ENCODE measurements around the gene MAP4K3.

The MAP4K3 gene

DNA sequence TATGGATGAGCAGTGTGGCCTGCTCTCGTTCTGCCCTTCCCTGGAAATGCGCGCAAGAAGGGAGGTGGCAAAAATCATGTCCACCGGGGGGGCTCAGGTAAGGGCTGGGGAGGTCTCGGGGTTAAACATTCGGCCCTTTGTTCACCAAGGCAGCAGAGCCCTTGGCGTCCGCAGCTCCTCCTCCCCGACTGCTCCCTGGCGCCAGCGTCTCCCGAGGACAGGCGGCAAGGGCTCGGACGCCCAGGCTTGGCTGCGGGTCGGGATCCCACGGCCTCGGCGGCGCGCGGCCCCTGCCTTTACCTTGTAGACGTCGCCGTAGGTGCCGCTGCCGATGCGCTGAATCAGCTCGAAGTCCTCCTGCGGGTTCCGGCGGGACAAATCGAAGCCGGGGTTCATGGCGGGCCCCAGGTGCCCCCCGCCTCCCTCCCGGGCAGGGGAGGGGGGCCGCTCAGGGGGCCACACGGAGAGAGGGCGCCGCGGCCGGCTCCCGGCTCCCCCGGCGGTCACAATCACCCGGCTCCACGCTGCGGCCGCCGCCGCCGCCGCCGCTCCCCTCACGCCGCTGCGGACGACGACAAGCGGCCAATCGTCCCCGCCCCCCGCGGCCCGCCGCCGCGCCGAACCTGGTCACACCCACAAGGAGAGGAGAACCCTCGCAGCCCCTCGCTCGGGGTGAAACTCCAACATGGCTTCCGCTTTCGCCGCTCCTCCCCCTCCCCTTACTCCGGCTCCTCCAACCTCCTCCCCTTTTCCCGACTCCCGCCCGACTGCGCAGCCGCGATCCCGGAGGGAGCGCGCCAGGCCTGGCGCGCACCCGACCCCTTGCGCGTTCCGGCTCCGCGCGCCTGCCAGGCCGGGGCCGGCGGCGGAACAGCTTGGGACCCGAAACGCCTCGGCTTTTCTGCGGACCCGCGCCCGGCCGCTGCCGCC, at the start of gene MAP4K3:
Gene MAP4K3, minus strand, starts transcription at position 694 of the 930 bp plus-strand sequence. Its CDS starts 298 bp downstream, at position 396.
- peak; percentile 91 for DNase-seq

DNA sequence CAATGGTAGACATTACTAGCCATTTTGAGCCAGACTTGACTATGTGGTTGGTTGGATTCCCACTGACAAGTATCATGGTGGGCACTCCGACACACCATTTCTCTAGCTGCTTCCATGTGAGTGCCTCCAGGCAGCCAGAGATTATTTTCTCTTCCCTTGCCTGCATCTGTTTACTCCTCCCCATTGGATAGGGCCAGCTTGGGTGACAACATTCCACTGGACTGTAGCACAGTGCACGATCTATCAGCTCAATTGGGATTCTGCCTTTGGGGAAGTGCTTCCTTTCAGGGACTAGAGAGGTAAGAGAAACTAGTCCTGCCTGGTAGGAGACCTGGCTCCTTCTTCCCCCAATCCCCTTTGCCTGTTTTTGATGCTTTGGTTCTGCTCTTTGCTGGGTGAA, 49.0 kb upstream of the MAP4K3 start:
- no peak for DNase-seq

DNA sequence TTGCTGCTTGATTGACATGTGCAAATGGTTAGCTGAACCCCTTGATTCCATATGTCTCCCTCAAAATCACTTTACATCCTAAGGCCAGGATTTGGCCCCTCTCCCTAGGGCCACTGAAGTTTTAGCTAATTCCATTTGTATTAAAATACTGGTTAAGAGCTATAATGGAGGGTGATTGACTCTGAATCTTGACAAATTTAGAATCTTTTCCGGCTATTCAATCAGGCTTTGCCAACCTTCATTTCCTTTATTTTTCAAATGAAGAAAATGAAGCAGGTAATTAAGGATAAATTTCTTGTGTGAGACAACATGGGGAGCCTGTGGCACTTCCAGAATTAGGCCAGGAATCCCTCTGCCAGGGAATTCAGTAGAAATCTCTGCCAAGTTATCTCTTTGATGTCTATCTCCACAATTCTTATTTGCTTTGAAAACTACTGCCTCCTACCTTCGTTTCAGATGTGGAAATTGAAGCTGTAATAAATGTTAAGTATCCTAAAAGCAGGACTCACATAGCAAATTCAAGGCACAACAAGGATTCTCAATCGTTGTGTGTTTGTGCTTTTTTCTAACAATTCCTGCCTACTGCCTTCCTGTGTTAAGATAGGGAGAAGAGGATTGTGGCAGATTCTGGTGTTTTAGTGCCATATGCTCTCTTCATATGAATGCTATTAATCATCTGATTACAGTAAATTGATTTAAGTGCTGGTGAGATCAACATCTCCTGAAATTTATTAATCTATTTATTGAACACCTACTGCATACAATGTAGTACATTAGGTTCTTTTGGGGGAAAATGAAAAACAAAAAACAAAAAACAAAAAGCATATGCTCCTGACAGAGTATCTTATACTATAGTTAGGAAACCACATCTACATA, 47.8 kb upstream of the MAP4K3 start:
- DNase-seq = no peak

DNA sequence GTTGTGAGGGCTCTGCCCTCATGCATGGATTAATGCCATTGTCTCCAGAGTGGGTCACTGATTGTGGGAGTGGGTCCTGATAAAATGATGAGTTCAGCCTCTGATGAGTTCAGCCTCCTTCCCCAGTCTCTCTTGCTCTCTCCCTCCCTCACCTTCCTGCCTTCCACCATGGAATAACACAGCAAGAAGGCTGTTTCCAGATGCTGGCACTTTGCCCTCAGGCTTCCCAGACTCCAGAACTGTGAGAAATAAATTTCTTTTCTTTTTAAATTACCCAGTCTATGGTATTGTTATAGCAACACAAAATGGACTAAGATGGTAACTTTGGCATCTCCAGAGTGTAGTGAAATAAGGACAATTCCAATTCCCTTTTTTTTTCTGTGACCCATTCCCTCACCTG, 47.1 kb upstream of the MAP4K3 start:
- DNase-seq = no peak

DNA sequence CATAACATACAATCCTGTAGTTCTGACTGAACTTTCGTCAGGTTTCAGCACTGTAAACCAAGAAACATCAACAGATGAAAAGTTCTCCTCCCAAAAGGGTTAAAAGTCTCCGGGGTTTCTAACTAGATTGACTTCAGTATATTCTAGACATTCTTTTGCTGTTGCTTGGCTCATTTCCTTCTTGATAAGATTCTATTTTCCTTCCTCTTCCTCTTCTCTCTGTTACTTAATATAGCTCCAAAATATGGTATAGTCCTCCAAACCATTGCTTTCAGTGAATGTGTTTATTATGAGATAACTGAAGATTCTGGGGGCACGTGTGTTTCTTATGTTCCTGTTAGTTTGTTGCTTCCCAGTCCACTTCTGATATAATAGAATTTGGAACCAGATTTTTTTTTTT, 46.4 kb upstream of the MAP4K3 start:
- no peak for DNase-seq

DNA sequence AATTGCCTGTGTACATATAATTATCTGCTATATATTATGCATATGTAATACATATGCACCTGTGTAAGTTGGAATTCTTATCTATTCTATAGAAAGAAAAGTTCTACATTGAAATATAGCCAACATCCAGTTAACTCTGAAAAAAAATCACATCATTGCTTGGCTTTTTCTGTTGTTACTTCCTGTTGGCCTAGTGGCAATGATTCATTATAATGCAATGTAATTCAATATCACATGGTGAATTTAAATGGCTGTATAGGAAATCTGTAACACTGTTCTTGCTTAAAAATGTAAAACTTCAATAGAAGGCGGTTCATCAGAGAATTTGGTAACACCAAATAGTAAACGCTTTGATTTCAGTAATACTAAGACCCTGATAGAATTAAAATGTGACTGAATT, 44.5 kb upstream of the MAP4K3 start:
- no peak for DNase-seq

DNA sequence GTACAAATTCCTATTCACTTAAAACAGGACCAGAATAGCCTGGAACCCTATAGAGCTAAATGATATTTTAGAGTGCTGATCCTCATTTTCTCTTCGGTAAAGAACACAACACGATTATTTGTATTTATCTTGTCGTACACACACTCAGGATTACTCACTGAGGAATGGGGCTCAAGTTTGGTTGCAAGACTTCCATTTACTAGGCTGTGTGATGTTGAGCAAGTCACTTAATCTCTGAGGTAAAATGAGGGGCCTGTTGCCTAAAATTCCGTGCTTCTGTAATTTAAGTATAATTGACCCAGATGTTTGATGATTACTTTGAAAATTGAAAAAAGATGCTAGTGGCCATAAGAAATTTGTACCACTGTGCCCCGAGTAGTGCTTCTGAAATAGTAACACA, 42.6 kb upstream of the MAP4K3 start:
- no peak for DNase-seq

DNA sequence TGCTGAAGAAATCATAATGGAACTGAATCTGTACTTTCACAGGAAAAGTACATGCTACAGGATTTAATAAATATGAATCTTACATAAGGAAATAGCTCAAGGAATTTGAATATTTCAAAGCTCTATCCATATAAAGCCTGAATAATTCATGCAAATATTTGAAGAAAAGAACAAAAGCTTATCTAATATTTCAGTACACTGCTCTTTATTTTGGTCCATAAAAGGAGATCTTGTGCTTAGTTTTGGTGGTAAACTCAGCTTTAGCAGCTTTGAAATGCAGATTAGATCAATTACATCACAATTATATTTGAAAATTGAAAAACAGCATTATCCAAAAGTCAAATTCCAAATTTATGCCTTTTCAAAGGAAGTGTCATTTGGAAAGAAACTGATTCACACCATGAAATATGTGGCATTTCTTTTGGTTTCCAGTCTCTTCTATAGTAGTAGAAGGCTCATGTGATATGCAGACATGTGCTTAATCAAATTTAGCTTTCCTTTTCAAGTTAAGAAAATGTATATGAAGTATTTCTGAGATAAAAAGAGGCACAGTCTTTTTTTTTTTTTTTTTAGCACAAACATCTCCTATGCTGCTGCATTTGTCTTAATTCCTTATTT, 42.1 kb upstream of the MAP4K3 start:
- DNase-seq = no peak

DNA sequence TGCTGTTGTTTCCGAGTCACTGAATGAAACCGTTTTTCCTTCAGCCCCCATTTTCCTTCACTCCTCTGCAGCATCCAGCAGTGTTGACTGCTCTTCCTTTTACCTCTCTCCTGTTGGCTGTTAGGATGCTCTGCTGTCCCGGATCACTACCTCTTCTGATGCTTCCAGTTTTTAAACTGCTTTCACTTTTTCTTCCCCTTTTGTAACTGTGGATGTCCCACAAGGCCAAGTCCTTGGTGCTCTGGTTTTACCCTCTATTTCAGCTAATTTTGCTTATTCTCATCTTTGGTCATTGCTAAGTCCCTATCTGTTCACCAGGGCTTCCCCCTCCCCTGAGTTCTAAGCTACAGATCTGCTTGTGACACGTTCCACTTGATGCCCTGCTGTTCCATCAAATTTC, 39.4 kb upstream of the MAP4K3 start:
- no peak for DNase-seq

DNA sequence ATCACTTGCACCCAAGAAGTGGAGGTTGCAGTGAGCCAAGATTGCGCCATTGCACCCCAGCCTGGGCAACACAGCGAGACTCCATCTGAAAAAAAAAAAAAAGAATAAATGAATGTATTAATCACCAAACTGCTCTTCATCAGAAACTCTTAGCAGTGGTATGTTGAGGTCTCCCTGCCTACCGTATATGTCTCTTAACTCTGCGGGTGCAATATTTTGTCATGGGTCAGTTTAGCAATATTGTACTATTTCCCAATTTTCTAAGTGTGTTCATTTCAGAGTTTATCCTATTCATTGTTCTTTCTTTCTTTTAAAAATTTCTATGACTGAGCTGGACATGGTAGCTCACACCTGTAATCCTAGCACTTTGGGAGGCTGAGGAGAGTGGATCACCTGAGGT, 37.9 kb upstream of the MAP4K3 start:
- no peak for DNase-seq

DNA sequence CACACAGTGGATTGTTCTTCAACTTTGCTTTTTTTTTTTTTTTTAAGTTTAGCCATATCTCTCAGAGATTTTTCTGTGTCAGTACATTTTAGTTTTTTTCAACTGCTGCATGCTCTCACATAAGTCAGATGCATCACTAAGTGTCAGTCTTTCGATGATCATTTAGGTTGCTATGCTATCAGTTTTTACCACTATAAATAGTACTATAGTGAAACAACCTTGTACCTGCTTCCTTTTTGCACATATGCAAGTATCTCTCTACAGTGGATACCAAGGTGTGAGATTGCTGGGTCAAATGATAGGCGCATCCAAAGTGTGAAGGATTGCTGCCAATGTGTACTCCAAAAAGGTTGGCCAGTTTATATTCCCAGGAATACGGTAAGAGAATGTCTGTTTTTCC, 33.5 kb upstream of the MAP4K3 start:
- no peak for DNase-seq

DNA sequence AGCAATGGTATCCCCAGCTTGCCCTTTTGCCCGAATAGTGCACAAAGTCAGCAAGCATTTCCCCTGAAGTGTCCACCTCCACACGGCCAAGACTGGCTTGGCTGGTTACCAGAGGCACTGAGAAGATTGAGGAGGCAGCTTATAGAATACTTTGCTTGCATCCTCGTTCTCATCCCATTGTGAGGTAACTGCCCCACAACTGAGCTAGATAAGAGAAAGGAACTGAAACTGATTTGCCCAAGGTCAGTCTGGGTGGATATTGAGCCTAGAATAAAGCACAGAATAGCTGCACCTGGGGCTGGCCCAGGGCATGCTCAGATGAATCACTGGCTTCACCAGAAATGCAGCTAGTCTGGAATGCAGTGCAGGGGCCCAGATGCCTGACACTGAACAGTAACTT, 32.7 kb upstream of the MAP4K3 start:
- DNase-seq = no peak

DNA sequence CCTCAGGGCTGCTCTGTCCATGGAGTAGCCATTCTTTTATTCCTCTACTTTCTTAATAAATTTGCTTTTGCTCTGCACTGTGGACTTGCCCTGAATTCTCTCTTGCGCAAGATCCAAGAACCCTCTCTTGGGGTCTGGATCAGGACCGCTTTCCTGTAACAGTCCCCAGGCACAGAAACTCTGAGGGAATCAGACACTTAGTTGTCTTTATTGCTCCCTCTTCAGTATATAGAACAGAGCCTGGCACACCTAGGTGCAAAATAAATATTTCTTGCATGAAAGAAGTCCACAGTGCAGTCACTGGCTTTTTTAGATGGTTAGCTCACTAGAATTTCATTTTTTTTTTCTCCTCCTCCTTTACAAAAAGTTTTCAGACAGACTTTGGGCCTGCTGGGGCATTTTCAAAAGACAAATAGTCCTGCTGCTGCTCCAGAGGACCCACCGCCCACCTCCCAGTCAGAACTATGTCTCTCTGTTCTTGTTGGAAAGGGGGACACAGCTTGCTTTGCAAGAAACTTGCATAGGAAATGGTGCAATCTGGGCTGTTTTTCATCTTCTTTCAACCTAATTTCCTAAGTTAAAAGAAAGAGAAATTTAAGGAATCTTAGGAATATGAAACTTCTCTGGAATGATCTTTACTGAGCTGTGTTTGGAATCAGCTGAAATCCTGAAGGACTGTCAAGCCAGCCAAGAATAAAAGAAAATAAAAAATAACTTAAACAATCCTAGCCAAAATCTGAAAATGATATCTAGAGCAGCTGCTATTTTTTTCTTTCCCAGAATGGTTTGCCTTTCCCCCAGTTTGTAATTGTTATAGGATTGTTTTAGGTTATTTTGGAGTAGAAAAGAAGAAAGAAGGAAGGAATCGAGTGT, 31.7 kb upstream of the MAP4K3 start:
- DNase-seq = no peak

DNA sequence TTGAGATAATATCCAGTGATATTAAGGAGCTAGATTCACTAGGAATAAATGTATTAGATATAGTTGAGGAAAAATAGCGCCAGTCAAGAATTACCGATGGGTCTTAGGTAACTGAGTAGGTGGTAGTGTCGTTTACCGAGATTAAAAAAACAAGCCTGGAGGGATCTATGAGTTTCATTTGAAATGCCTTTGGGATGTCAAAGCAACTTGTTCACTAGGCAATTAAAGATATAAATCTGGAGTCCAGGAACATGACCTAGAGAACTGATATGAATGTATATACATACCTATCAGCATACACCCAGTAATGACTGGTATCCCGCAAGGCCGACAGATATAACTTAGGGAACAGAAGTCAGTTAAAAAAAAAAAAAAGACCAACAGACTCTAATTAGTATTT, 29.2 kb upstream of the MAP4K3 start:
- DNase-seq = no peak

DNA sequence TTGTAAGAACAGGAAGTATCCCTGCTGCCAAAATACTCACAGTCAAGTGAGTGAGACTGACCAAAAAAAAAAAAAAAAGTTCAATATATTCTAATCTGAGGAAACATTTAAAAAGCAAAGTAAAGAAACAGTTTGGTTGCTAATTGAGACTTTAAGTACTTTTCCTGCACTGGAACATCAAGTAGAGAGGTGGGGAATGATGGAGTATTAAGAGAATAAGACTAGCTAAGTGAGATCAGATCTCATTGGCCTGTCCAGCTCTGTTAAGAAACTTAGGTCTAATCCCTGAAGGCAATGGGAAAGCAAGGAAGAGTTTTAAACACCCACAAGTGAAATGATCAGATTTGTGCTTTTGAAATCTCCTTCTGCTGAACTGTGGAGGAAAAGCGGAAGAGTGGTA, 27.8 kb upstream of the MAP4K3 start:
- DNase-seq = no peak

DNA sequence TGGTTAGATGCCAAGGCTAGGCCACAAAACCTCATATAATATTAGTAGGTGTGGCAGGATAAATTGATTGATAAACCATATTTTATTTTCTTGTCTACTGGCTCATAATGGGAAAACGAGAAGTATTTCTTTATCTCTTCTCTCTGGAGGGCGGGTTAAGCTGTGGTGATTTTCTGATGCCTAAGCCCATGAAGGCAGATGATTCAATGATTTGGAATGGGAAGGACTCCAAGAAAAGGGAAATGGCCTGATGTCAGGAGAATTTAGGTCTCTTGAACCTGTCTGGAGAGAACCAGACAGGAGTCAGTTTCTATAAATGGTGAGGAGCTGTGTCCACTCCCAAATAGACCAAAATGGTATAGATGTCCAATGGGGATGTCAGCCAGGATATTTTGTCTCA, 18.7 kb upstream of the MAP4K3 start:
- no peak for DNase-seq

DNA sequence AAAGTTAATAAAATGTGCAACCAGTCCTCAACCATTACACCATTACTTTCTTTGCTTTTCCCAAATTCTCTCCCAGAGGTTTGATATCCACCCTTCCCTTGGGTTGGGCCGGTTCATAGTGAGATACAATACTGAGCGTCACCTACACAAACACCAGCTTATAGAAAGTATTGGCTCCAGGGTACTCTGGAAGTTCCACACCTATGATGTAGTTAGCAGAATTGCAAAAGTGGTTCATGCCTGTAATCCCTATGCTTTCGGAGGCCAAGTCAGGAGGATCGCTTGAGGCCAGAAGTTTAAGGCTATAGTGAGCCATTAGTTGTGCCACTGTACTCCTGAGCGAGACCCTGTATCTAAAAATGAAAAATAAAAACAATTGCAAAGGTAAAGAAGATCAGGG, 15.3 kb upstream of the MAP4K3 start:
- DNase-seq = no peak

DNA sequence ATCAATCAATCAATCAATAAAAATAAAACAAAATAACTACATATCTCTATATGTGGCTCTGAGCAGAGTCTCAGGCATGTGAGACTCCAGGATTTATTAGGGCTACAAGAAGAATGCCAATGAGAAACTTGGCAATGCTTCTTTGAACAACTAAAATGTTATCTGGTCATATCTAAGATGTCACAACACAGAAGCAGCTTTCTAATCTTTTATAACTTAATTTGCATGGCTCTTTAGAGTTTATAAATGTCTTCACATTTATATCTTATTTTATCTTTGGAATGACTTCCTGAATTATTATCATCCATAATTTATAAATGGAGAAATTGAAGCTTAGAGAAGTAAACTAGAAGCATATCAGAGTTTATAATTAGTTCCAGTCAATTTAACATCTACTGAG, 14.9 kb upstream of the MAP4K3 start:
- DNase-seq = no peak

DNA sequence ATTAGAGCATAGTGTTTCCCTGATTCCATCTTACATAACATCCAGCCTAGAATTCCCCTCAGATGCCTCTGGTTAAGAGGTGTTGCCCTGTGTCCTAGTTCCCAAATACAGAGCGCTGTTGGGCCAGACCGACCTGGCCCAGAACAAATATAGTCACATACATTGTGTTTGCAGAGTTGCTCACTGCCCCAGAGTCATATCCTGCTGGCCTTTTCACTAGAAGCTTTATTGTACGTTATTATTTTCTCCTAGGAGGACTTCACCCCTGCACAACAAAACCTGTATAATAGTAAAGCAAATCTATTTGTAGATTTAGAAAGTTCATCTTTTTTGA, 11.1 kb upstream of the MAP4K3 start:
- DNase-seq = no peak

DNA sequence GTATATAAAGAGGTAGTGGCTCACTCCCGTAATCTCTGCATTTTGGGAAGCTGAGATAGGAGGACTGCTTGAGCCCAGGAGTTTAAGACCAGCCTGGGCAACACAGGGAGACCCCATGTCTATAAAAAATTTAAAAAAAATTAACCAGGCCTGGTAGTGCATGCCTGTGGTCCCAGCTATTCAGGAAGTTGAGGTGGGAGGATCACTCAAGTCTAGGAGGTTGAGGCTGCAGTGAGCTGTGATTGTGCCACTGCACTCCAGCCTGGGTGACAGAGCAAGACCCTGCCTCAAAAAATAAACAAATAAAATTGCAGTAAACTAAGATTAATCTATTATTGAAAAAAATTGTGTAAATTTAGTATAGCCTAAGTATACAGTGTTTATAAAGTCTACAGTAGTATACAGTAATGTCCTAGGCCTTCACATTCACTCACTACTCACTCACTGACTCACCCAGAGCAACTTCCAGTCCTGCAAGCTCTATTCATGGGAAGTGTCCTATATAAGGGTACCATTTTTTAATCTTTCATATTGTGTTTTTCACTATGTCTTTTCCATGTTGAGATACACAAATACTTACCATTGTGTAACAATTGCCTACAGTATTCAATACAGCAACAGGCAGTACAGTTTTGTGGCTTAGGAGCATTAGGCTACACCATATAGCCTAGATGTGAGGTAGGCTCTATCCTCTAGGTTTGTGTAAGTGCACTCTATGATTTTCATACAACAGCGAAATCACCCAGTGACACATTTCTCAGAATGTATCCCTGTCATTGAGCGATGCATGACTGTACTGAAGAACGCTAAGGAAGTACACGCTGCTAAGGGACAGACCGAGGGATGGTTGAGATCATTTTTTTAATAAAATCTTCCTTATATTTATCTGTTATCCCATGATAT, 10.4 kb upstream of the MAP4K3 start:
- DNase-seq = no peak

DNA sequence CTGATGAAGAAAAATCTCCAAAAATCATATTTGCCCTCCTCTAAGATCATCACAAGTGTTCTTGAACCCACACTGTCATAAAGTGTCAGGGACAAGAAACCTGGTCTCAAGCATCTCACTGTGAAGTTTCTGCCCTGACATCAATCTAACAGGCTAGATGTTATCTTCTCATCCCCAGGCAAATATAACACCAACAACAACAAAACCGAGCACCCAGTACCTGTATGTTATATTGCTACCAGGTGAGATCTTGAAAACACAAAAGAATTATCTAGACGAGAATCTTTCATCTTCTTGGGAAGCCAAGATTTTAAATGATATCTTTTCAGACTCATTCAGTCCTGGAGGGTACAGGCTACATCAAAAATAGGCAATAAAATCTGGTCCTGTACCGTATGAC, 8.8 kb upstream of the MAP4K3 start:
- no peak for DNase-seq

DNA sequence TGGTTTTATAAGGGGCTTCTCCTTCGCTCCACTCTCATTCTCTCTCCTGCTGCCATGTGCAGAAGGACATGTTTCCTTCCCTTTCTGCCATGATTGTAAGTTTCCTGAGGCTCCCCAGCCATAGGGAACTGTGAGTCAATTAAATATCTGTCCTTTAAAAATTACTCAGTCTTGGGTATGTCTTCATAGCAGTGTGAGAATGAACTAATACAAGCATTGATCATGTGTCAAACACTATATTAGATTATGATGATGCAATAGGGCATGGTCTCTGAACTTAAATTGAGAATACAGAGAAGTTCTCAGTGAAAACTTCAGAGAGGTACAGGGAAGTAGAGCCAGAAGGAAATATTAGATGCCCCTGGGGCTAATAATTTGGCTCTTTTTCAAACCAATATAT, 5.9 kb upstream of the MAP4K3 start:
- DNase-seq = no peak

All from activated effector memory CD4-positive, alpha-beta T cell treated with anti-CD3 and anti-CD28 coated beads, Interleukin-2, amount 50 U/mL, for 16 hours (primary cell).